K562 (cell line): ENCODE results near the gene USP48. TPM values are rescaled to one million over a fixed set of nuclear protein-coding genes. Genes with fewer than 3 reads are reported as not detected.

Source experiments
- ATAC-seq: fragments of 200-7000 bp; cut with Tn5 transposase; 3 replicates; pipeline ENCODE4 v1.9.1; 2020; ENCODE audit warnings: moderate library complexity
- BruUV-seq: library from RNA; stranded (reverse); fragments of 400-500 nt; replicated peaks from 2 replicates; lab custom pipeline; 2021; lab: Mats Ljungman, UMichigan
- CTCF ChIA-PET: fragments of 300-600 bp; formaldehyde crosslinking; extraction: SDS; loops from one replicate; lab custom pipeline; 2021; ENCODE audit warnings: low intra/inter-chr PET ratio; lab: Yijun Ruan, JAX
- POLR2A ChIA-PET: fragments of 300-600, 350-650 bp; sonication (Branson Sonifier 250); formaldehyde crosslinking; extraction: SDS; loops from one replicate; lab custom pipeline; 2021; ENCODE audit warnings: antibody characterized with exemption, inconsistent platforms; lab: Yijun Ruan, JAX
- DNase-seq, 4 experiments: peaks; one replicate each; pipeline versions ENCODE4 v3.0.0 to v3.0.0-alpha.2; 2011 to 2018; ENCODE audit warnings: low spot score in 3 of 4, mixed read lengths in 3 of 4; ENCODE audit errors: extremely low read depth in 1 of 4
- FAIRE-seq: peaks from 2 replicates; lab custom pipeline; 2011; peaks lifted over from hg19 to GRCh38; lab: Jason Lieb, UNC
- H2AFZ ChIP-seq: 2 replicates; pipeline ENCODE4 v1.6.0; 2011; ENCODE audit warnings: low read depth, low read length, control low read depth, inconsistent platforms
- H3K27ac ChIP-seq: fragments of 200-600 bp; 3 replicates; pipeline ENCODE4 v1.8.0; 2011; ENCODE audit warnings: low read depth, mild to moderate bottlenecking, control low read depth, inconsistent platforms, low read length, moderate library complexity, mixed read lengths; ENCODE audit errors: extremely low read depth
- H3K27me3 ChIP-seq, 2 experiments: fragments of 300-600 bp in 1 of 2; 2 replicates in 1 of 2; 3 replicates in 1 of 2; pipeline versions ENCODE4 v1.6.0 to v1.8.0; 2011; ENCODE audit warnings: inconsistent platforms in 2 of 2, low read length in 2 of 2, mild to moderate bottlenecking in 1 of 2, mixed read lengths in 1 of 2, moderate library complexity in 1 of 2; ENCODE audit not compliant: control insufficient read depth in 2 of 2, insufficient read depth in 2 of 2
- H3K36me3 ChIP-seq: fragments of 300-600 bp; 3 replicates; pipeline ENCODE4 v1.8.0; 2011; ENCODE audit warnings: mild to moderate bottlenecking, low read length, inconsistent platforms; ENCODE audit not compliant: control insufficient read depth, insufficient read depth
- H3K4me1 ChIP-seq, 2 experiments: fragments of 200-600 bp in 1 of 2; replicated peaks in 1 of 2; 2 replicates in 1 of 2; 3 replicates in 1 of 2; pipeline versions ENCODE4 v1.5.1 to v1.8.0; 2011; ENCODE audit warnings: inconsistent platforms in 2 of 2, low read length in 2 of 2, mild to moderate bottlenecking in 1 of 2, mixed read lengths in 1 of 2, moderate library complexity in 1 of 2; ENCODE audit not compliant: control insufficient read depth in 2 of 2, insufficient read depth in 2 of 2
- H3K4me2 ChIP-seq: 2 replicates; pipeline ENCODE4 v1.6.1; 2011; ENCODE audit warnings: low read length, control low read depth, inconsistent platforms, mixed read lengths; ENCODE audit not compliant: insufficient read depth
- H3K4me3 ChIP-seq: fragments of 200-600 bp; sonication (generic), shearing (Covaris generic); 2 replicates; pipeline ENCODE4 v1.5.1; 2016; ENCODE audit warnings: control low read depth, inconsistent platforms
- H3K79me2 ChIP-seq: fragments of 200-600 bp; 3 replicates; pipeline ENCODE4 v1.8.0; 2011; ENCODE audit warnings: low read length, inconsistent platforms; ENCODE audit not compliant: control insufficient read depth, insufficient read depth
- H3K9ac ChIP-seq, 2 experiments: 2 replicates each; pipeline versions ENCODE4 v1.6.0 to v1.6.1; 2011; ENCODE audit warnings: low read depth in 2 of 2, low read length in 2 of 2, control low read depth in 1 of 2, inconsistent platforms in 1 of 2, mild to moderate bottlenecking in 1 of 2, mixed read lengths in 1 of 2; ENCODE audit not compliant: insufficient read depth in 1 of 2
- H3K9me1 ChIP-seq: one replicate; pipeline ENCODE4 v1.6.0; 2011; ENCODE audit warnings: inconsistent platforms, mild to moderate bottlenecking, low read length, moderate library complexity; ENCODE audit not compliant: control insufficient read depth, insufficient read depth
- H3K9me3 ChIP-seq: replicated peaks from 2 replicates; pipeline ENCODE4 v1.5.1; 2011; ENCODE audit warnings: low read depth, low read length, inconsistent platforms; ENCODE audit not compliant: control insufficient read depth, insufficient read depth
- H4K20me1 ChIP-seq: replicated peaks from 2 replicates; pipeline ENCODE4 v1.6.1; 2011; ENCODE audit warnings: low read length, inconsistent platforms, mixed read lengths; ENCODE audit not compliant: control insufficient read depth, insufficient read depth
- BCOR ChIP-seq: fragments of 450-650 bp; IDR thresholded peaks from 2 replicates; pipeline ENCODE4 v1.6.1; 2016
- CBFA2T3 ChIP-seq: fragments of 450-650 bp; IDR thresholded peaks from 2 replicates; pipeline ENCODE4 v1.6.1; 2017
- CBFB ChIP-seq: sonication (generic); formaldehyde crosslinking; IDR thresholded peaks from 2 replicates; pipeline ENCODE4 v1.4.0; 2020; ENCODE audit warnings: mild to moderate bottlenecking, missing genetic modification reagents
- KDM1A ChIP-seq, 2 experiments: fragments of 450-650 bp; IDR thresholded peaks; 2 replicates each; pipeline ENCODE4 v1.6.1; 2016; ENCODE audit warnings: mild to moderate bottlenecking in 2 of 2
- NFATC3 ChIP-seq: fragments of 450-650 bp; IDR thresholded peaks from 2 replicates; pipeline ENCODE4 v1.6.1; 2017; ENCODE audit warnings: mild to moderate bottlenecking
- NFE2L1 ChIP-seq: fragments of 450-650 bp; IDR thresholded peaks from 2 replicates; pipeline ENCODE4 v1.6.1; 2016; ENCODE audit warnings: missing genetic modification characterization, low read depth, mild to moderate bottlenecking, missing compliant biosample characterization, moderate library complexity, borderline replicate concordance
- NFIC ChIP-seq: fragments of 450-650 bp; IDR thresholded peaks from 2 replicates; pipeline ENCODE4 v1.6.1; 2017; ENCODE audit warnings: mild to moderate bottlenecking, inconsistent platforms
- NUFIP1 ChIP-seq: fragments of 450-650 bp; IDR thresholded peaks from 2 replicates; pipeline ENCODE4 v1.6.1; 2018; ENCODE audit not compliant: partially characterized antibody
- RBM25 ChIP-seq: fragments of 200-400 bp; formaldehyde crosslinking; IDR thresholded peaks from 2 replicates; pipeline ENCODE4 v1.6.1; 2018; ENCODE audit warnings: low read length, low read depth, moderate library complexity; ENCODE audit not compliant: severe bottlenecking
- RFX1 ChIP-seq: fragments of 450-650 bp; IDR thresholded peaks from 2 replicates; pipeline ENCODE4 v1.6.1; 2016; ENCODE audit warnings: mild to moderate bottlenecking, moderate library complexity
- ZNF121 ChIP-seq: sonication (generic); formaldehyde crosslinking; conservative IDR thresholded peaks from 2 replicates; pipeline ENCODE4 v1.8.0; 2022; ENCODE audit warnings: missing genetic modification reagents
- ZNF165 ChIP-seq: fragments of 250-450 bp; sonication (Bioruptor Pico); IDR thresholded peaks from 2 replicates; pipeline ENCODE4 v1.4.0; 2020; ENCODE audit warnings: borderline replicate concordance
- WGBS: fragments of 100-300 bp; shearing (Covaris generic); methylation state at CpG from one replicate; pipeline ENCODE4 v1.1.6; 2016; ENCODE audit warnings: low coverage, mixed read lengths; ENCODE audit not compliant: insufficient coverage; ENCODE audit errors: missing lambda C conversion rate; 5-methylcytosine and 5-hydroxymethylcytosine counted together
- in situ Hi-C: fragments of 300-500 bp; cut with MboI; formaldehyde crosslinking; loops from 4 replicates; pipeline ENCODE4 v1.15.0; 2018; ENCODE audit warnings: inconsistent platforms, mixed read lengths
- intact Hi-C: fragments of 100-400 bp; cut with micrococcal nuclease; formaldehyde crosslinking; loops from 2 replicates; pipeline ENCODE4 v1.14.2; 2022
- polyA plus RNA-seq, 8 experiments: library from polyadenylated mRNA; depleted of rRNA in 4 of 8; stranded (reverse) in 5 of 8; unstranded in 3 of 8; fragments of >200 nt; fragmentation: Nextera tagmentation in 2 of 8; fragmentation: Illumina TruSeq in 1 of 8; extraction: Ambion mirVana in 2 of 8; extraction: Trizol in 1 of 8; gene quantifications; 2 replicates each; pipeline versions ENCODE4 v1.2.1 to v1.2.3, GENCODE V29; 2011 to 2014; ENCODE audit warnings: inconsistent platforms in 1 of 8, missing spikeins in 1 of 8
- total RNA-seq, 7 experiments: library from RNA; depleted of rRNA in 6 of 7; stranded (reverse); fragments of >200 nt in 6 of 7; fragmentation: Illumina TruSeq in 2 of 7; extraction: Trizol in 2 of 7; gene quantifications; 2 replicates each; pipeline versions ENCODE4 v1.2.1 to v1.2.3, GENCODE V29; 2011 to 2021; ENCODE audit warnings: low replicate concordance in 1 of 7

Gene USP48
- total and polyA plus RNA-seq, 9 of the 15 experiments (the other 6 are each of a cell fraction or from before 2014, with no cell fraction given) = 23.3 to 123 (median 106) TPM

- H3K36me3 ChIP-seq = no peaks in the 10 kb centered on the region; the same call in 2 of the 3 replicates
- no TSS peak for BruUV-seq
- peak overlapping the region; percentile 45; the same call in 2 of the 3 replicates for H3K27ac ChIP-seq
- POLR2A ChIA-PET = interaction anchor here (0.8 to 1.9 kb wide), 4 partner anchors 10 to 13 kb away, joined by 3 to 7 read pairs (median 5); no protein-coding TSS in a partner anchor
- H3K4me1 ChIP-seq = peaks cover 10 to 22% of the 10 kb centered on the region in 2 experiments
- no peak overlapping the region for H3K4me3 ChIP-seq
- H2AFZ ChIP-seq = peak overlapping the region; percentile 53
- no peak overlapping the region for H3K4me2 ChIP-seq
- H3K27me3 ChIP-seq = no peaks in the 10 kb centered on the region
- TF ChIP-seq ZNF165 (no peak), NFIC (no peak), RFX1 (peak; percentile 24; the same call in 1 of the 2 replicates), NUFIP1 (no peak), CBFA2T3 (peak; percentile 36), NFATC3 (no peak), NFE2L1 (tag) (no peak)
- H3K9ac ChIP-seq = 0 out of 4 replicates have a peak overlapping the region, but pooled peaks of 1 of the 2 experiments have one; percentile 3
- H3K9me1 ChIP-seq = no peaks in the 10 kb centered on the region
- in situ Hi-C loops (no loop called here), intact Hi-C loops (no loop called here)
- DNase-seq (peak in 1 of 4 experiments; percentile 50), ATAC-seq (no peak), FAIRE-seq (no peak)
- WGBS = 85% methylated on average over 2 of the region's 2 CpGs
- CTCF ChIA-PET = no interaction called here
- H3K79me2 ChIP-seq = no peaks in the 10 kb centered on the region
- H4K20me1 ChIP-seq = no peaks in the 10 kb centered on the region
- H3K9me3 ChIP-seq = peaks cover 12% of the 10 kb centered on the region
Measured at GRCh38 chr1:21794656-21795055, 11.7 kb upstream of the USP48 start.

GRCh38 chr1:21793104-21793503 lies 10.2 kb upstream of the USP48 start:
- no peaks in the 10 kb centered on the region for H3K79me2 ChIP-seq
- intact Hi-C loops = no loop called here
- no peak for ATAC-seq
- no peak for FAIRE-seq
- H3K27me3 ChIP-seq = no peaks in the 10 kb centered on the region
- 71% methylated on average over 2 of the region's 2 CpGs for WGBS
- no peak overlapping the region for H3K4me2 ChIP-seq
- H4K20me1 ChIP-seq = no peaks in the 10 kb centered on the region
- in situ Hi-C loops = no loop called here
- H3K9me3 ChIP-seq = peaks cover 12% of the 10 kb centered on the region
- peaks cover 19 to 24% of the 10 kb centered on the region in 2 experiments for H3K4me1 ChIP-seq
- POLR2A ChIA-PET = interaction anchor here (2.6 to 4.1 kb wide), 2 partner anchors 8 to 11 kb away, joined by 17 to 18 read pairs; partner anchors contain the start of gene USP48
- peak overlapping the region; percentile 97; the same call in 1 of the 3 replicates for H3K27ac ChIP-seq
- no TSS peak for BruUV-seq
- H3K9me1 ChIP-seq = no peaks in the 10 kb centered on the region
- no peak overlapping the region for H3K9ac ChIP-seq
- CTCF ChIA-PET = no interaction called here
- H3K4me3 ChIP-seq = no peak overlapping the region
- DNase-seq = no peak
- no peak overlapping the region for H2AFZ ChIP-seq
- TF ChIP-seq ZNF121 (CRISPR knock-in tag) = peak; percentile 96
- TF ChIP-seq BCOR = peak; percentile 15; the same call in 1 of the 2 replicates
- no peak for TF ChIP-seq CBFB
- TF ChIP-seq KDM1A (IDR thresholded peaks at IDR 0.05) = 0 out of 4 replicates have a peak, but pooled peaks of 1 of the 2 experiments have one; percentile 10
- TF ChIP-seq RBM25 = peak; percentile 10
- no peaks in the 10 kb centered on the region; the same call in 2 of the 3 replicates for H3K36me3 ChIP-seq
